Measurements from ENCODE around the gene SERPINA9.
"Not testable (repeated sequence)": the region's sequence is repeated elsewhere in the genome, so short reads cannot be mapped to it uniquely, and the experiment has no call there.

DNA sequence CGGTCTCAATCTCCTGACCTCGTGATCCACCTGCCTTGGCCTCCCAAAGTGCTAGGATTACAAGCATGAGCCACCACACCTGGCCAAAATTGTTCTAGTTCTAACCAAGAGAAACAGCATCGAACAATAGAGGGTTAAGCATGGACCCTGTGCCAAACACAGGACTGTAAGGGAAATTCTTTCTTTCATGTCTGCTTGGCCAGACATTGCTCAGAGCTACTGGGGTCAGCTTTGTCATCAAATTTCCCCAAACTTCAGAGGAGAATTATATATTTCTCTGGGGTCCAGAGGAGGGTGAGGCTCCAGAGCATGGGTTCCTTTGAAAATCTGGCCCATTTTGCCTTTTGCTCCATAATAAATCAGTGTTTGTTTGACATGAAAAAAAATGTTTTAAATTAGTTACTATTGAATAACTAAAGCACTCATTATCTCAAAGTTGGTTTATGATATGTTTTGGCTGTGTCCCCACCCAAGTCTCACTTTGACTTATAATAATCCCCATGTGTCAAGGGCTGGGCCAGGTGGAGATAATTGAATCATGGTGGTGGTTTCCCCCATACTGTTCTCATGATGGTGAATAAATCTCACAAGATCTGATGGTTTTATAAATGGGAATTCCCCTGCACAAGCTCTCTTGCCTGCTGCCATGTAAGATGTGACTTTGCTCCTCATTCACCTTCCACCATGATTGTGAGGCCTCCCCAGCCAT is 58.3 kb downstream of the SERPINA9 start:
- TF ChIP-seq, protein P1, sequence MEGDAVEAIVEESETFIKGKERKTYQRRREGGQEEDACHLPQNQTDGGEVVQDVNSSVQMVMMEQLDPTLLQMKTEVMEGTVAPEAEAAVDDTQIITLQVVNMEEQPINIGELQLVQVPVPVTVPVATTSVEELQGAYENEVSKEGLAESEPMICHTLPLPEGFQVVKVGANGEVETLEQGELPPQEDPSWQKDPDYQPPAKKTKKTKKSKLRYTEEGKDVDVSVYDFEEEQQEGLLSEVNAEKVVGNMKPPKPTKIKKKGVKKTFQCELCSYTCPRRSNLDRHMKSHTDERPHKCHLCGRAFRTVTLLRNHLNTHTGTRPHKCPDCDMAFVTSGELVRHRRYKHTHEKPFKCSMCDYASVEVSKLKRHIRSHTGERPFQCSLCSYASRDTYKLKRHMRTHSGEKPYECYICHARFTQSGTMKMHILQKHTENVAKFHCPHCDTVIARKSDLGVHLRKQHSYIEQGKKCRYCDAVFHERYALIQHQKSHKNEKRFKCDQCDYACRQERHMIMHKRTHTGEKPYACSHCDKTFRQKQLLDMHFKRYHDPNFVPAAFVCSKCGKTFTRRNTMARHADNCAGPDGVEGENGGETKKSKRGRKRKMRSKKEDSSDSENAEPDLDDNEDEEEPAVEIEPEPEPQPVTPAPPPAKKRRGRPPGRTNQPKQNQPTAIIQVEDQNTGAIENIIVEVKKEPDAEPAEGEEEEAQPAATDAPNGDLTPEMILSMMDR (IDR thresholded peaks at IDR 0.05; ENCODE audit: insufficient read depth, low read length, poor library complexity, severe bottlenecking): not testable (repeated sequence)
- TF ChIP-seq EZH2phosphoT487 (conservative IDR thresholded peaks at IDR 0.05; ENCODE audit: low read length): not testable (repeated sequence)

Data from SU-DHL-6 (cell line).